NCI-H1694 treated with DMSO at 0.1 percent for 48 hours (cell line): Measurements from ENCODE around the gene SPOCK1.

Experiments used
- DNase-seq: peaks from one replicate; lab custom pipeline; 2025; lab: John Stamatoyannopoulos, UW

SPOCK1 gene

DNA sequence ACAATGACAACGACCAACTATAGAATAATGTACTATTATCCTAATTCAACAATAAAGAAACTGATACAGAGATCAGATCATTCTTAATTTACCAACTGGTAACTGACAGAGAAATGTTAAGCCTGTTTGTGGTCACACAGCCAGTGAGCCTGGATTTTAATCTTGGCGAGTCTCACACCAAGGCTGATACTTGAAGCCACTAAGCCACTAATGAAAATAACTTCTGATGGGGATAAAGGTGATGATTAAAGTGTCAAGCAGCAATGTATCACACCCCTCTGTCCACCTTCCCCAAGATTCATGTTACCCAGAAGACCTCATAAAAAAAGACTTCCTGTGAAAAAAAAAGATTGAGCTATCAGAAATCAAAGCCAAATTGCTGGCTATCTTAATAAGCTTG, 350.5 kb downstream of the SPOCK1 start:
- no peak for DNase-seq

DNA sequence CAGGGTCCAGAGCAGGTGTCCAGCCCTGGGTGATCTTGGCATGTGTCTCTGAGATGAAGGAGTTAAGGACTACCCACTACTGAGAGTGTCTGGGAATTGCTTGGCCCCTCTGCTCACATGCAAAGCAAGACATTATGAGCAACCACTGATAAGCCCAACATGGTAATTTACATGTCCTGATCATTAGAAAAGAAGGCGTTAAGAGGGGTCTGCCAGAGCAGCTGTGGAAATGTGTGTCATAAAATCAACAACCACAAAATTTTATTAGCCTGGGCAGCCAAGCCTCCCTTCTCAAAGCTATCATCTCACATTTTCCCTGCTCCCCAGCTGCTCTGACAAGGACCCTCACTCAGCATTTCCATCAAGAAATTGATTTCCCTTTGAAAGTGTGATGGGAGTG, 351.0 kb downstream of the SPOCK1 start:
- DNase-seq, result no peak

DNA sequence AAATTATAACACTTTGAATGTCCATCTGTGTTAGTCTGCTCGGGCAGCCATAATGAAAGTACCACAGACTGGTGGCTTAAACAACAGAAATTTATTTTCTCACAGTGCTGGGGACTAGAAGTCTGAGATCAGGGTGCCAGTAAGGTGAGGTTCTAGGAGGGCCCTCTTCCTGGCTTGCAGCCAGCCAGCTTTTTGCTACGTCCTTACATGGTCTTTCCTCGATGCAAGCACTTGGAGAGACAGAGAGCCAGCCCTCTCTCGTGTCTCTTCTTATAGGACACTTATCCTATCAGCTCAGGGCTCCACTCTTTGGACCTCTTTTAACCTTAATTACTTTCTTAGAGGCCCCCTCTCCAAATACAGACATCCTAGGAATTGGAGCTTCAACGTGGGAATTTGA, 351.8 kb downstream of the SPOCK1 start:
- no peak for DNase-seq

DNA sequence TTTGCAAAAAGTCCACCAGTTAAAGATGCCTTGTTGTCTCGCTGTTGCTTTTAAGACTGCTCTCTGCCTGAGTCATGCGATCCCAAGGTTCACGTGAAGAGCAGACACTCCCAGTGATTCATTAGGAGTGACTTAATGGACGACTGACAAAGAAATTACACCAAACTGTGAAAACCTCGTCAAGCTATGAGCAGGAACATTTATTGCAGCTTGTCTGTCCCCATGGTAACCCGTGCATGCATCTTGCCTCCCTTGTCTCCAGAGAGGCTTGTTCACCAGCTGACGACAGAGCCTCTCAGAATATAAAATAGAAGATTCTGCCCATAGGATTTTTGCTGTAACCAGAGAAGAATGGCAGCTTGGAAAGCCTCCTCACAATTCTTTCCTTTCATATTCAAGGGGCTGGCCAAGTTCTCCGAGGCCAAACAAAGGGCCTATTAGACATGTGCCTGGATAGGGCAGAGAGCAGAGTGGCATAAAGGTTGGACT, 352.7 kb downstream of the SPOCK1 start:
- no peak for DNase-seq

DNA sequence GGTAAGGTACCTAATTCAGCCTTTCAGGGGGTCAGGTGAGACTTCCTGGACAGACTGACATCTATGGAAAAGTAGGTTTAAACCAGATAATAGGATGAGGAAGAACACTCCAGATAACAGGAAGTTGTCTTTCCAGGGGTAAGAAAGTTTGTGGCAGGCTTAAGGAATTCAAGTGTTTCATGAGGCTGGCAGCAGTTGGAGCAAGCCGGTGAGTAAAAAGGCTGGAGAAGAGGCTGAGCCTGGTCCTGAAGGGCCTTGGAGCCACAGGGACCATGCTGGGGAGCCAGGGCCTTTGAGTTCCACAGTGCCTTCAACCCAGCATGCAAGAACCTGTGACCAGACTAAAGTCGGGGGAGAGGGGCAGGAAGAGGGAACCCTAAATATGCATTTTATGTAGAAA, 353.4 kb downstream of the SPOCK1 start:
- DNase-seq, result no peak

DNA sequence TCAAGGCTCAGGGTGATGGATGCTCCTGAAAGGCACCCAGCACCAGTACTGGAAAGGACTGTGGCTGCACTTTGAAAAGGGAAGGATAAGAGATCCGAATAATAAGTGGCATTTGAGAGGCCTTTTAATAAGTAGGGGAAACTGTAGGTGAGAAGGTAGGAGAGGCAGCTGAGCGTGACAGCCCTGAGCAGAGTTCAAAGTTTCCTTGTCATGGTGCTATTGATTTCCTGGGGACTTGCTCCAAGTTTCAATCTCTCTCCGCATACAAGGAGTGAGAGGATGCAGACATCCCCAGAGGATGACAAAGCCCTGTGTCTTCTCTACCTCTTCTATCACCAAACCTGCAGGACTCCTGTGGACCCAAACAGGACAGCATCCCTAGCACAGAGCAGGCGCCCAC, 354.5 kb downstream of the SPOCK1 start:
- no peak for DNase-seq

DNA sequence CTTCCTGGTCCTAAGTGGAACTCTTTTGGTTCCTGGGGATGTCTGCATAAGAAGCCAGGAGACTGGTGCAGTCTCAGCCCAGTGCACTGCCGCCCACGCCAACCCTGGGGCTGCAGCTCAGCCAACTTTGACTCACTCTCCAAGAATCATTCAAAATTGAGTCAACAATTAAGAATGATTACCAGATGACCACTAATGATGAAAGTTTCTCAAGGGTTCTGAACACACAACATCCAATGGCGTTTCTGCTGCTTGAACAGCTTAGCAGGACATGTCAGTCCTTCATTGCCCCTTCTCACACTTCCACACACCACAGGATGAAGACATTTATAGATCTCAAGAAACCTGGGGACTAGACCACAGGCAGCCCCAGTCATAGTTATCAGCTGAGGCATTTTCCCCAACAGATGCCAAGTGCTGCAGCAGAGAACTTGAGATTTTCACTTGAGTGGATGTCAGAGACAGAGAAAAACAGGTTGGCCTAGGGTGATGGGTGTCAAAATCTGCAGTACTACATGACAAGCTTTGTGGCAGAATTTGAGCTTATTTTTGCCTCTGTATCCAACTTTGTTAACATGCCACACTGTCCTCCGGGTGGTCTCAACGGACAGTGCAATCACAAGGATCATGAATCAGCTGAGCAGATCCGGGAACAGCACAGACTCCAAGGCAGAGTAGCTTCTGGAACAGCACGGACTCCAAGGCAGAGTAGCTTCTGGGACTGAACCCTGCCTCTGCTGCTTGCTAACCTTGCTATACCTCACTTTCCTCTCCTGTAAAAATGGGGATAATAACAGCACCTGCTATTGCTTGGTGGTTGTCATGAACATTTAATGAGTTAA, 356.1 kb downstream of the SPOCK1 start:
- no peak for DNase-seq

DNA sequence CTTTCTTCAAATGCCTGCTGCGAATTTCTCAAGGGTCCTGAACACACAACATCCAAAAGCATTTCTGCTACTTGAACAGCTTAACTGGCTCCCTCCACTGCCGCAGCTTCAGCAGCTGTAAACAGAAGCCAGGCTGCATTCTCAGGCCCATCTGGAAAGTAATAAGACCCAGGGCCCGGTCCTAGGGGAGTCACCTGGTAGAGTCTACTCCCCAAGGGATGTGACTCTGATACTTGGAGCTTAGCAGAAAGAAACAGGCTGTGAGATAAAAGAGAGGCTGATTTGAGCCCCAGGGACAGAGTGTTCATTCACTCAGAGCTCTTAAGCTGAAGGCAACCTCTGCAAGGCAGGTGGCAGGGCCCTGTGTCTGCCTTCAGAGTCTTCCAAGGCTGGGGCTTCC, 356.8 kb downstream of the SPOCK1 start:
- no peak for DNase-seq

DNA sequence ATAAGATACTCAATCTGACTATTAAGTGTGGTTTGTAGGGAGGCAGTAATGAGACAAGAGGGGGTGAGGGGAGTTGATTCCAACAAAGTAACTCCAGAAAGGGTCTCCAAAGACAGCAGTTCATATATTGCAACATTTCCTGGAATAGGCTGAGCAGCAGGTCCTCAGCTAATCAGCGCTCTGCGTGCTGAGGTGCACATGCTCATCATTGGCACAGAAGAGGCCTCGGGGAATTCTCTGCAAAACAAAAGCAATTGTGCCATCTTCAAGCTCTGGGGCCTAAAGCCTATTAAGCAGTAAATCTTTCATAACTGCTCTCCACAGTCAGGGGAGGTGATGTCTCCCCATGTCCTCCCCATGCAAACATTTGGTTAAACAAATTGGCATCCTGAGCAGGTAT, 357.3 kb downstream of the SPOCK1 start:
- DNase-seq, result no peak

DNA sequence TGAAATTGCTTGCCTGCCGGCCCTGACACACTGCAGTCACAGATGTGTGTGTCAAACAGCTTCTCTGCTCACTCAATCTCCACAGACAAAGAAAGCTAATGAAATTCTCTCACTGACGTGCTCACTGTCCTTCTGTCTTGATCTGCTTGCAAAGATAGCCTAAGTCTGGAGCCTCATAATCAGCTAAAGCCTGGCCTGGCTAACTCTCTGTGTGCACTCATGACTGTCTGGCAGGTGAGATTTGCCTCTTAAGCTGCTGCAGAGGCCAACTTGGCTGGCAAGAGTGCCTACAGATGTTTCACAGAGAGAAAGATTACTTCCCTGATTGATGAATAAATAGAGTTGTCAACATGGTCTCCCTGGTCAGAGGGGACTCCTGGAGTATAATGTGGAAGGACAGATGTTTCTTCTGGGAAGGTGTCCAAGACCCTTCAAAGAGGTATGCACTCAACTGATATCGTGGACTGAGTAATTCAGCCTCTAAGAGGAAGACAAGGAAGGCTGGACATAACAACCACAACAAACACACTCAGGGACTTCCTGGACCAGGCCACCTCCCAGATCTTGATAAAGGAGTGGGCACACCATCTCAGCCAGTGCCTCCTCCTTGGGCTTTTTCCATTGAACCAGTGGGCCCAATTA, 362.0 kb downstream of the SPOCK1 start:
- no peak for DNase-seq

DNA sequence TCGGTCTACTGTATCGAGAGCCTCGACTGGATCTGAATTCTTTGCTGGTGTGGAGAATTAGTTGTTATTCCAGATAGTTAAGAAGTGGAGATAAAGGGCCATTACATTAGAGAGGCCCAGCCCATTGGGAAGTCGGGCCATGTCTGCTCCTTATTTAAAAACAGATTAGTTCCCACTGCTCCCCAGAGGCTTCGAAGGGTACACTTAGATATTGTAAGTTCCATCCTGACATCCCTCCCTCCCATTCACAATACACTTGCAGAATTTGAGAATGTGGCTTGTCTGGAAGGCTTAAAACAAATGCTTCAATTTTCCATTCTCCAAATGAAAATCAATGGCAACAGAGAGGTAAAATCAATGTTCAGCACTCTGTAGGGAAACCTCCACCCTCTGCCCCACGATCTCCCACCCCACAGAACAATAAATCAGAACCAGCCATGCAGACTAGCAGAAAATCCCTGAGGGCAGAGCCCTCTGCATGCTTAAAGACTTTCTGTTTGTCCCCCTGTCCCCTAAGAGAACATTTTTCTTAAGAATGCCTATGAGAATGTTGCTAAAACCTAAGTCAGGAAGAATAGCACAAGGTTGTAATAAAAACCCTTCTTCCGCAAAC, 364.1 kb downstream of the SPOCK1 start:
- DNase-seq, result no peak

DNA sequence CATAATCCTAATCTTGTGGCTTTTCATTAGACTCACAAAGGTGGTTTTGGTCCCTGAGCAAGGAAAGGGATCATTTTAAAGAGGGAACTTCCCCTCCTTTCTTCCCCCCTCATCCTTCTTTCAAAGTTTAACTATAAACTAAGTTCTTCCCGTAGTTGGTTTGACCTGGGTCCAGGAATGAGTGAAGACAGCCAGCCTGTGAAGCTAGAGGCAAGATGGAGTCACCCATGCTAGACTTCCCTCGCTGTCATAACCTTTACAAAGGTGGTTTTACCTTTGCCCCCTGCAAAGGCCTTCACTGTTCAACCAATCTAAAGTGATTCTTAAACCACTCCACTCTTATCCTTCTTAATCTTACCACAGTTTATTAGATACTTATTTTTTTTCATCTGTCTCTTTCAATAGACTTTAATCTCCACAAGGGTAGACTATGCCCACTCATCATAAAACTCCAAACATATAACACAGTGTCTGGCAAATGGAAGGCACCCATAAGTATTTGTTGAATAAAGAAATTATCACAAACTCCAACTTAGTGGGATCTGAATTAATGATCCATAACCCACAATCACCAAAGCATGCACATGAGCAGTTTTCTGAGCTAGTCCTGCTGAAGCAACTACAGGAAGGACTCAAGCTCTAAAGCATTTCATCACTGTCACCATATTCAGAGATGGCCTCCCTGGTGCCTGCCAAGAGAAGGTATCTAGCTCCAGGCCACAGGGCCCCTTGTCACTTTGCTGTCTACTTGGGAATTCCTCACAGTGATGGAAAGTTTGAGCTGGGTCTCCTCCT, 369.0 kb downstream of the SPOCK1 start:
- DNase-seq, result no peak

DNA sequence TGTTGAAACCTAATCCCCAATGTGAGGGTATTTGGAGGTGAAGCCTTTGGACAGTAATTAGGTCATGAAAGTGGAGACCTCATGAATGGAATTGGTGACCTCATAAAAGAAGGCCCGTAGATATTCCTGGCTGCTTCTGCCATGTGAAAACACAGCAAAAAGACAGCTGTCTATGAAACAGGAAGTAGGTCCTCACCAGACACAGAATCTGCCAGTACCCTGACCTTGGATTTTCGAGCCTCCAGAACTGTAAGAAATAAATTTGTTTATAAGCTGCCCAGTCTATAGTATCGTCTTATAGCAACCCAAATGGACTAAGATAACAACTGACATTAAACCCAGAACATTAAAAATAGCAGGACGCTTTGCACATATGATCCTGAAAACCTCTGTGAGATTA, 371.1 kb downstream of the SPOCK1 start:
- DNase-seq, result no peak

DNA sequence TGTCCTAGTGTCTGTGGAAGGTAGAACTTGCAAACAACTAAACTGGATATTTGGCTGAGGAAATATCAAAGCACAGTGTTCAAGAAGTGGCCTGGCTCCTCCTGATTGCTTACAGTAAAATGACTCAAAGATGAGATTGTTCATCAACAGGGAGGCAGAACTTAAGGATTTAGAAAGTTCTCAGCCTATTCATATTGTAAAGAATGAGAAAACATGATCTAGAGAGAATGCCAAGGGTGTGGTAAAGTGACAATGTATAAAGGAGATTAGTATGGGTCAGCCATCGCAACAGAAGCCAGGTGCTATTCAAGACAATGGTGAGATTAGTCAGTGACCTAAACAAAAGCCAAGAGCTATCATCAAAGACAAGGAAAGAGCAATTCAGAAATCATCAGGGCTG, 372.3 kb downstream of the SPOCK1 start:
- no peak for DNase-seq

DNA sequence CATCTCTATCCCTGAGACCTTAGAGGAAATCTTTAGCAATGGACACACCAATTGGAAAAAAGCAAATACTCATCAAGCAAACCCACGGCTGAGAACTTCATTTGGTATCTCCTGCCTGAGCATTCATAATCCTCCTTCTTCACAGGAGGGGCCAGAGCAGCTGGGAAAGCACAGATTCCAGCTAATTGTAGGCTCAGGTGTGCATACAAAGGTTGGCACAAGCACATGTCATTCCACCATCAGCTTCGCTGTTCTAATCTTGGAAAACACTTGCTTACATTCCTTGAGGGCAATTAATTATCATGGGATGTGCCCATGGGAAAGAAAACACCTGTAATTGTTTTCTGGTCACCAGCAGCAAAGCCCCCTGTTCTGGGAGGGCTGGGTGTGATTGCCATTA, 376.6 kb downstream of the SPOCK1 start:
- no peak for DNase-seq

DNA sequence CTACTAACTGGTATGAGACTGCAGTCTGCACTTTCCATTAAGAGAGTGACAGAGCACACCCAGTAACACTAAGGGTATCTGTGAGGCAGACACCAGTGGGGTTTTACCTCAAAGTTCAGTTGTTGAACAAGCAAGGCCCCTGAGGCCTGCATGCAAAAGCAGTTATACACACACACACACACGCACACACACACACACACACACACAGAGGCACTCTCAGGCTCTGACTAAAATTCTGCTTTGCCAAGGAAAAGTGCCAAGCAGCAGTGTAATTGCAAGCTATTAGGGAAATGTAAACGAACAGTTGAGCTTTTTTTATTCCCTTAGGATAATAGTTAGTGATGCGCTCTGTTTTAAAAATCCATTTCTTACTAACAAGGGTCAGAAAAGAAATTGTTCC, 377.1 kb downstream of the SPOCK1 start:
- no peak for DNase-seq

DNA sequence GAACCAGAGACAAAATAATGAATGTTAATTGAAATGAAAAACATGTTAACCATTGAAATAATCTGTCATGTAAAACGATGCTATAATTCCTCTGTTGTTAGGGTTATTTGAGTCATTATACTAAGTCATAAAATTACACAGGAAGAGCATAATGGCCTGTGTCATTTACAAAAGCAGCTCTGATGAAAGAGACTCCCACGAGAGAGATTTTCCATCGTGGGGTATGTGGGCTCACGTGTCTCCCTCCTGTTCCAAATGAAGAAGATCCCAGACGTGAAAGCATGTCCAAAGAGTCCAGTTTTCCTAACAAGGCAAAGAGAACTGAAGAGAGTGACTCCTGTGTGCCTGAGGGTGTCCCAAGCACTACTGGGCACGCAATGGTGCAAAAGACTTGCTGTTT, 379.8 kb downstream of the SPOCK1 start:
- DNase-seq, result no peak

DNA sequence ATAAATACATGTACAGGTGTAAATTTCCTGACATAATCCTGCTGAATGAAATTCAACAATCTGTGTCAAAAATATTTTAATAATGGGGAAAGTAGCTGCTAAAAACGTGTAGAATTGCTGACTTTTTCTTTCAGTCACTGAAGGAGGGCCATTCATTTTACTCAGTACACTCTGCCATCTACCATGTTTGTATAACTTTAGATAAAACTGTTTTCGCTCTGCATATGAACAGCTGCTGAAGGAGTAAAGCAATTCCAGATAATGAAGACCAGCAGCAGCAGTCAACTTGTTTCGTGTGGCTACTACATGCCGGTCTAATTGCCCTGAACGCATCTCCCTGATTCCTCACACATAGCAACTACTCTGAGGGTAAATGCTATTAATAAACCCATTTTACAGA, 380.5 kb downstream of the SPOCK1 start:
- DNase-seq, result no peak

DNA sequence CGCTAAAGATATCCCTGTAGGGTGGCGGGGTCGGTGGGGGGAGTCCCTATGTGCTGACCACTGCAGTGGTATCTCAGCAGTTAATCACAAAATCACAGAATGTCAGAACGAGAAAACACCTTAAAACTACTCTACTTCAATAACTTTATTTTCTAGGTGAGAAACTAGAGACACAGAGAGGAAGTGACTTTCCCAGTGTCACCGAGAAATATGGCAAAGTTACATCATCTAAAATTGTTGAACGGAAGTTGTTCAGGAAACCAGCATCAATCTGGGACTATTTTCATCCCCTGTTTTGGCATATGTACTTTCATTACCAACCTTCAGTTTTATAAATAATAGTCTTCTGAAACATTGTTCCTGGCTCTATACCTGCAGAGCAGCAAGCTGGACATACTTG, 384.0 kb downstream of the SPOCK1 start:
- DNase-seq, result no peak

DNA sequence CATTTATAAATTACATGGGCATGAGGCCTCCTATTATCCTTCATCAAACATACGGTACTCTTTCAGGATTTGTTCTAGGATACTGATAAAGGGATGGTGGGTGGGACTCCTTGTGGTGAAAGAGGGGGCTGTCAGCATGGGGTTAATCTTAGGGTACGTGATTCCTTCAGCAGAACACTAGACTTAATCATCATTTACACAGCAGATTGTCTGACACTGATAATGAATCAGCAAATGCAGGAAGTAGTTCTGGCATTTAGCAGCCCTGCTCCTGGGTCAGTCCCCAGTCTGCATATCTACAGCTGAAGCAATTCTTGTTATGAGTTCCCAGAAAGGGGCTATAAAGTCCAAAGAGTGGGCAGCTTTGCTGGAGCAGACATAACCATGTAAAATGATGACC, 384.6 kb downstream of the SPOCK1 start:
- DNase-seq, result no peak

DNA sequence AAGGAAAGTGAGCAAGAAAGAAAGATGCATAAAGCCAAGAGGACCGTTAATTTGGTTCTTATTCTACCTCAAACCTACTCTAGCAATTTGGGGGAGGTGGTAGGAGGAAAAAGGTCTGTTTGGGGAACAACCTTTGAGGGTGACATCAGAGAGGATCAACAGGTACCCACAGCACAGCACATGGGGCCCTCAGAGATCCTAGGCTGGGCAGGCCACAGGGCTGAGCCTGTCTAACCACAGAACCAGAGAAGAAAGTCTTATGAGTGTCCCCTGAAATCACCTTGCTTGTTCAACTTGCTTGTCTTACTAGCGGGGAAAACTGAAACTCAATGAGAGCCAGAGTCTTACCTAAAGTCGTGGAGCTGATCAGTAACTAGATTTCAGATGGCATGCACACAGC, 385.2 kb downstream of the SPOCK1 start:
- DNase-seq, result no peak

DNA sequence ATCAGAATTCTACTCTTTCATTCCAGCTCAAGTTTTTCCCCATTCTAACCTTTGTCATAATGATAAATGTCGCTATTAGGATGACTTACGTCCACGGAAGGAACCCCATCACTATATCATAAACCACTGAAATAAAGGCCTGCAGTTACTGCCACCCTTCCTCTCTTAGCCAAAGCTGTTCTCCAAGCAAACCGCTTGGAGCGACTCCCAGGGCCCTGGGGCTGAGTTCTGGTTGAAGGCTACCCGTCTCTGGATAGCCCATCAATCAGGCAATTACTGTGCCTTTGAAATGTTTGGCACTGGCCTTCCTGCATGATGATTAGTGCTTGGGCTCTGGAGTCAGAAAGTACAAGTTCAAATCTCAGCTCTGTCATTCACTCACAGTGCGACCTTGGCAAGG, 386.0 kb downstream of the SPOCK1 start:
- DNase-seq, result no peak
